ENCODE results near the gene CCDC141.

- TF ChIP-seq CTCF (IDR thresholded peaks at IDR 0.05; ENCODE audit: poor library complexity) (no peak), EZH2phosphoT487 (IDR thresholded peaks at IDR 0.05; ENCODE audit: low read depth, severe bottlenecking, unreplicated experiment) (no peak), EZH2 (IDR thresholded peaks at IDR 0.05; ENCODE audit: borderline replicate concordance) (no peak)
Measured at GRCh38 chr2:178863130-178863855, 186.6 kb downstream of the CCDC141 start.

Measured in hepatocyte (in vitro differentiated cells).